Measurements from ENCODE around the gene SUN5. TPM values are rescaled to one million over a fixed set of nuclear protein-coding genes. Genes with fewer than 3 reads are reported as not detected.
"Not testable (repeated sequence)": the region's sequence is repeated elsewhere in the genome, so short reads cannot be mapped to it uniquely, and the experiment has no call there.

The SUN5 gene
- total and polyA plus RNA-seq, 4 donors: not detected

GRCh38 chr20:32975698-32976674 is 28.2 kb downstream of the SUN5 start:
- TF ChIP-seq HNF4A (conservative IDR thresholded peaks at IDR 0.05) (no peak), RXRA (IDR thresholded peaks at IDR 0.05) (no peak), CTCF (IDR thresholded peaks at IDR 0.05; ENCODE audit: low read depth, low read length, missing input control) (no peak), ZBTB33 (IDR thresholded peaks at IDR 0.05) (no peak), FOXA1 (IDR thresholded peaks at IDR 0.05) (no peak), SP1 (IDR thresholded peaks at IDR 0.05) (no peak), GABPA (IDR thresholded peaks at IDR 0.05 in 1 of 2, conservative IDR thresholded peaks at IDR 0.05 in 1 of 2) (no peak), RAD21 (IDR thresholded peaks at IDR 0.05) (no peak), EGR1 (IDR thresholded peaks at IDR 0.05; ENCODE audit: low read depth in 2 of 2) (no peak), HNF4G (IDR thresholded peaks at IDR 0.05) (no peak), FOXA2 (IDR thresholded peaks at IDR 0.05) (no peak), TAF1 (conservative IDR thresholded peaks at IDR 0.05) (no peak), YY1 (IDR thresholded peaks at IDR 0.05) (no peak), ATF3 (IDR thresholded peaks at IDR 0.05) (no peak), NR2F2 (IDR thresholded peaks at IDR 0.05) (no peak), JUND (IDR thresholded peaks at IDR 0.05) (no peak)
- TF ChIP-seq, protein P1, sequence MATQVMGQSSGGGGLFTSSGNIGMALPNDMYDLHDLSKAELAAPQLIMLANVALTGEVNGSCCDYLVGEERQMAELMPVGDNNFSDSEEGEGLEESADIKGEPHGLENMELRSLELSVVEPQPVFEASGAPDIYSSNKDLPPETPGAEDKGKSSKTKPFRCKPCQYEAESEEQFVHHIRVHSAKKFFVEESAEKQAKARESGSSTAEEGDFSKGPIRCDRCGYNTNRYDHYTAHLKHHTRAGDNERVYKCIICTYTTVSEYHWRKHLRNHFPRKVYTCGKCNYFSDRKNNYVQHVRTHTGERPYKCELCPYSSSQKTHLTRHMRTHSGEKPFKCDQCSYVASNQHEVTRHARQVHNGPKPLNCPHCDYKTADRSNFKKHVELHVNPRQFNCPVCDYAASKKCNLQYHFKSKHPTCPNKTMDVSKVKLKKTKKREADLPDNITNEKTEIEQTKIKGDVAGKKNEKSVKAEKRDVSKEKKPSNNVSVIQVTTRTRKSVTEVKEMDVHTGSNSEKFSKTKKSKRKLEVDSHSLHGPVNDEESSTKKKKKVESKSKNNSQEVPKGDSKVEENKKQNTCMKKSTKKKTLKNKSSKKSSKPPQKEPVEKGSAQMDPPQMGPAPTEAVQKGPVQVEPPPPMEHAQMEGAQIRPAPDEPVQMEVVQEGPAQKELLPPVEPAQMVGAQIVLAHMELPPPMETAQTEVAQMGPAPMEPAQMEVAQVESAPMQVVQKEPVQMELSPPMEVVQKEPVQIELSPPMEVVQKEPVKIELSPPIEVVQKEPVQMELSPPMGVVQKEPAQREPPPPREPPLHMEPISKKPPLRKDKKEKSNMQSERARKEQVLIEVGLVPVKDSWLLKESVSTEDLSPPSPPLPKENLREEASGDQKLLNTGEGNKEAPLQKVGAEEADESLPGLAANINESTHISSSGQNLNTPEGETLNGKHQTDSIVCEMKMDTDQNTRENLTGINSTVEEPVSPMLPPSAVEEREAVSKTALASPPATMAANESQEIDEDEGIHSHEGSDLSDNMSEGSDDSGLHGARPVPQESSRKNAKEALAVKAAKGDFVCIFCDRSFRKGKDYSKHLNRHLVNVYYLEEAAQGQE (IDR thresholded peaks at IDR 0.05): no peak
- TF ChIP-seq, protein P2, sequence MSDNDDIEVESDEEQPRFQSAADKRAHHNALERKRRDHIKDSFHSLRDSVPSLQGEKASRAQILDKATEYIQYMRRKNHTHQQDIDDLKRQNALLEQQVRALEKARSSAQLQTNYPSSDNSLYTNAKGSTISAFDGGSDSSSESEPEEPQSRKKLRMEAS (IDR thresholded peaks at IDR 0.05): no peak
- H3K27ac ChIP-seq (ENCODE audit: low read depth in 1 of 2, low read length in 2 of 2): no peak overlapping the region
- no peaks in the 10 kb centered on the region for H3K9me3 ChIP-seq (ENCODE audit: control insufficient read depth in 4 of 4, low read length in 3 of 4)
- H3K9ac ChIP-seq (ENCODE audit: low read depth in 1 of 2, low read length in 2 of 2): no peak overlapping the region
- no peaks in the 10 kb centered on the region for H3K36me3 ChIP-seq (ENCODE audit: control insufficient read depth in 4 of 4, insufficient read depth in 3 of 4, low read depth in 1 of 4, low read length in 3 of 4)
- no peak for DNase-seq (ENCODE audit: low spot score)
- no peaks in the 10 kb centered on the region for H3K4me1 ChIP-seq (ENCODE audit: control insufficient read depth in 4 of 4, insufficient read depth in 4 of 4, low read length in 3 of 4)
- 83% methylated on average over 15 of the region's 15 CpGs for WGBS
- no peak overlapping the region for H3K4me3 ChIP-seq (ENCODE audit: low read depth in 1 of 3, low read length in 3 of 3)
- H3K27me3 ChIP-seq (ENCODE audit: control insufficient read depth in 4 of 4, insufficient read depth in 4 of 4, low read length in 3 of 4): no peaks in the 10 kb centered on the region

GRCh38 chr20:32975121-32975520 is 29.1 kb downstream of the SUN5 start:
- not testable (repeated sequence) for H3K4me1 ChIP-seq (ENCODE audit: control insufficient read depth in 4 of 4, insufficient read depth in 4 of 4, low read length in 3 of 4); H3K27me3 ChIP-seq (ENCODE audit: control insufficient read depth in 4 of 4, insufficient read depth in 4 of 4, low read length in 3 of 4); H3K9me3 ChIP-seq (ENCODE audit: control insufficient read depth in 4 of 4, low read length in 3 of 4); H3K9ac ChIP-seq (ENCODE audit: low read depth in 1 of 2, low read length in 2 of 2); DNase-seq (ENCODE audit: low spot score); H3K27ac ChIP-seq (ENCODE audit: low read depth in 1 of 2, low read length in 2 of 2); H3K4me3 ChIP-seq (ENCODE audit: low read depth in 1 of 3, low read length in 3 of 3); H3K36me3 ChIP-seq (ENCODE audit: control insufficient read depth in 4 of 4, insufficient read depth in 3 of 4, low read depth in 1 of 4, low read length in 3 of 4)
- 89% methylated on average over 4 of the region's 4 CpGs for WGBS

GRCh38 chr20:32974204-32975064 is 29.8 kb downstream of the SUN5 start:
- H3K27me3 ChIP-seq (ENCODE audit: control insufficient read depth in 4 of 4, insufficient read depth in 4 of 4, low read length in 3 of 4); DNase-seq (ENCODE audit: low spot score); H3K4me1 ChIP-seq (ENCODE audit: control insufficient read depth in 4 of 4, insufficient read depth in 4 of 4, low read length in 3 of 4); H3K9me3 ChIP-seq (ENCODE audit: control insufficient read depth in 4 of 4, low read length in 3 of 4); H3K9ac ChIP-seq (ENCODE audit: low read depth in 1 of 2, low read length in 2 of 2); H3K27ac ChIP-seq (ENCODE audit: low read depth in 1 of 2, low read length in 2 of 2); H3K4me3 ChIP-seq (ENCODE audit: low read depth in 1 of 3, low read length in 3 of 3); H3K36me3 ChIP-seq (ENCODE audit: control insufficient read depth in 4 of 4, insufficient read depth in 3 of 4, low read depth in 1 of 4, low read length in 3 of 4): not testable (repeated sequence)
- WGBS: 82% methylated on average over 9 of the region's 9 CpGs
